Activated CD4-positive, alpha-beta T cell treated with anti-CD3 and anti-CD28 coated beads, Interleukin-2, amount 10 ng/mL, durations not matched to agents 24 days and 14 days (primary cell): Measurements from ENCODE around the gene PPFIBP1. TPM values are rescaled to one million over a fixed set of nuclear protein-coding genes. Genes with fewer than 3 reads are reported as not detected.

ENCODE experiments used
- DNase-seq: peaks from one replicate; pipeline ENCODE4 v3.0.0; 2022
- H3K27ac Mint-ChIP-seq: one replicate; pipeline ENCODE4 v1.8.0; 2022; ENCODE audit warnings: mild to moderate bottlenecking, mixed read lengths
- H3K27me3 Mint-ChIP-seq: one replicate; pipeline ENCODE4 v1.8.0; 2022; ENCODE audit warnings: mixed read lengths
- H3K36me3 Mint-ChIP-seq: one replicate; pipeline ENCODE4 v1.8.0; 2022; ENCODE audit warnings: low read depth, mild to moderate bottlenecking, mixed read lengths
- H3K4me1 Mint-ChIP-seq: one replicate; pipeline ENCODE4 v1.8.0; 2021; ENCODE audit warnings: mixed read lengths
- H3K4me3 Mint-ChIP-seq: one replicate; pipeline ENCODE4 v1.8.0; 2022; ENCODE audit warnings: mild to moderate bottlenecking, moderate library complexity, mixed read lengths
- H3K9me3 Mint-ChIP-seq: one replicate; pipeline ENCODE4 v1.8.0; 2021; ENCODE audit warnings: mixed read lengths
- intact Hi-C: fragments of 100-400 bp; cut with micrococcal nuclease; formaldehyde crosslinking; loops from one replicate; pipeline ENCODE4 v1.15.1; 2023
- total RNA-seq: library from RNA; stranded (reverse); gene quantifications from 2 replicates; pipeline ENCODE4 v1.2.3, GENCODE V29; 2022

Gene PPFIBP1
- total RNA-seq, 1 donor from 2014 or later: 29.0 TPM

DNA sequence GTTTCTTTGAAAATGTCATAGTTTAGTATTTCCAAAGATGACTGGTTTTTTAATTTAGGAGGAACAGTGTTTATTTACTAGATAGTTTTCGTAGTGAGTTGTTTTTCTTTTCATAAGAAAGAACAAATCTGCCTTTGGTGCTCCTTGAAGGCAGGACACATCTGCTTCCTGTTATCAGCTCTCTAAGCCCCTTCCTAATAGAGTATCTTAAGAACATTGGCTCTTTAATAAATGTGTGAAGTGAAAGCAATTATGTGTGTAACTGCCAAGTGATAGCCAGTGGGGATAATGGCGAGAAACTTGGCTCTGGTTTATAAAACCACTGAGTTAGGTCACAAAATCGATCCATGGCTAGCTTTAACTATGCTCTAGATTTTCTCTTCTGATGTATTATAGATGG is 23.5 kb upstream of the PPFIBP1 start:
- H3K9me3 Mint-ChIP-seq: peaks cover 10% of the 10 kb centered on the region

DNA sequence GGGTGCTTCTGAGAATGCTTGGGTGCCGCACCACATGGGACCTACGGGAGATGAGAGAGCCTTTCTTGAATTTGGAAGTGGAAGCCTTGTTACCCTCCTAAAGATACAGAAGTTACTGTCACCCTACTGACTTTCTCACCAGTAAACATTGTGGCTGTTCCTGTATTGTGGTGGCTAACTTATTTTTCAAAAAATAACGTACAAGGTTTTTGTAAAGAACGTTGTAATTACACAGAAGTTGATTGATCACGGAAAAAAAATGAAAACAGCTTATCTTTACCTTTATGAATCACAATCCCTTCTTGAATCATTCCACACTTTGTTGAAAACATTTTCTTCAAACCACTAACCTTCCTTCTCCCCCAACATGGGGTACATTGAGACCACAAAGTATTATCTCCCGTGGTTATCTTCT is 22.0 kb upstream of the PPFIBP1 start:
- Mint-ChIP-seq H3K27me3 (peaks cover 20% of the 10 kb centered on the region), H3K4me3 (peak overlapping the region; percentile 62), H3K4me1 (peaks cover 40% of the 10 kb centered on the region), H3K27ac (peak overlapping the region; percentile 87), H3K36me3 (peaks cover 18% of the 10 kb centered on the region), H3K9me3 (peaks cover 11% of the 10 kb centered on the region)
- peak; percentile 64 for DNase-seq
- intact Hi-C loops: loop anchor here (1.0 kb wide), 2 partner anchors 32 to 40 kb away; no protein-coding TSS in a partner anchor

More for the DNA sequence above, 23.5 kb upstream of the PPFIBP1 start:
- Mint-ChIP-seq H3K27me3 (peaks cover 20% of the 10 kb centered on the region), H3K4me1 (peaks cover 46% of the 10 kb centered on the region), H3K27ac (no peak overlapping the region), H3K36me3 (peaks cover 18% of the 10 kb centered on the region), H3K4me3 (no peak overlapping the region)
- peak; percentile 35 for DNase-seq
- intact Hi-C loops: no loop called here

DNA sequence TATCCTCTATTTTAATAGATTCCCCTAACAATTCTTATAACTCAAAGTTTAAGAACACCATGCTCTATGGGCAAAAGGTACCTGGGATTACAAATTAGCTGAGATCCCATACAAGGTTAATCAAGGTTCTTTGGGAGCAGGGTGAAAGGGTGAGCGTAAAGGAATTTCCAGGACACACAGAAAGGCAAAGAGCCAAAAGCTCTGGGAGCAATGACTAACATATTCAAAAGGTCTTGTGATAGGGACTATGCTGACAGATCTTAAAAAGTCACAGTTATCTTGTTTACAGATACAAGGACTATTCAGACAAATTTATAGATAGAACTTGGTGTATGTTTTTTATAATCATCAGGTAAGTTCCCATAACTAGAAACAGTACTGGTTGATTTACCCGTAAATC is 19.5 kb upstream of the PPFIBP1 start:
- Mint-ChIP-seq H3K9me3 (peaks cover 11% of the 10 kb centered on the region), H3K27me3 (peaks cover 30% of the 10 kb centered on the region), H3K4me1 (peaks cover 21% of the 10 kb centered on the region), H3K27ac (no peak overlapping the region), H3K4me3 (no peak overlapping the region), H3K36me3 (peaks cover 10% of the 10 kb centered on the region)
- DNase-seq: no peak
- intact Hi-C loops: no loop called here

DNA sequence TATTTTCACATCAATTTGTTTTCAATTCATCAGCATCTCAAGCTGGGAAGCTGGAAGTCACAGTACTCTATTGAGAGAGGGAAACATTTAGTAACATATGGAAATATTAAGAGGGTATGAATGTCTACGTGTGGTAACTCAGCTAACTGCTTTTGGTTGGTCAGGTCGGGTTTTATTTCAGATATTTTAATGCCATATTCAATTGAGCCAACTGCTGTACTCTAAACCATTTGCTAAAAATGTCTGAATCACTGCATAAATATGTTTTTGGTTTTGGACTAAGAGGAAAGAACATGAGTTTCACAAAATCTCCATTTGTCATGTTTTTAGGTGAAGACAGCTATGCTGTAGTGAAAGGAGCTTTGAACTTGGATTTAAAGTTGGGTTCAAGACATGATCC is 18.9 kb upstream of the PPFIBP1 start:
- H3K27me3 Mint-ChIP-seq: peaks cover 28% of the 10 kb centered on the region
- peaks cover 18% of the 10 kb centered on the region for H3K4me1 Mint-ChIP-seq
- no peak overlapping the region for H3K4me3 Mint-ChIP-seq
- peaks cover 11% of the 10 kb centered on the region for H3K9me3 Mint-ChIP-seq
- no peak overlapping the region for H3K27ac Mint-ChIP-seq
- H3K36me3 Mint-ChIP-seq: peaks cover 10% of the 10 kb centered on the region
- intact Hi-C loops: no loop called here
- no peak for DNase-seq

DNA sequence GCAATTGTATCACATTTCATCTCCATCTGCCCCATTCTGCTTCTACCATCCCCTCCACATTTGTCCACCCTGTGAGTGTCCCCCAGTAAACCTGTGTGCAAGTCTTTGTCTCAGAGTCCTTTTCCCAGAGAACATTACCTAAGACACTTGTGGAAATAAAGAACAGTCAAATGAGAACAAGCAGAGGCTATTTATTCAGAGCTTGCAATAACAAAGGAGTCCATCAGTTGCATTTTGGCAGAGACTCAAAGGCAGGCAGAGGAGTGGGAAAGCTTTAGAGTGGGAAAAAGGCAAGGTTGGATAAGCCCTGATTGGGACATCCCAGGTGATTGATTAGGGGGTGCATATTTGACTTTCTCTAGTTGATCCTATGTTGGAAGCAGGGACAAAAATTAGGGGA is 18.2 kb upstream of the PPFIBP1 start:
- Mint-ChIP-seq H3K36me3 (peaks cover 10% of the 10 kb centered on the region), H3K4me3 (no peak overlapping the region), H3K27me3 (peaks cover 31% of the 10 kb centered on the region), H3K4me1 (peaks cover 15% of the 10 kb centered on the region), H3K27ac (no peak overlapping the region), H3K9me3 (peaks cover 11% of the 10 kb centered on the region)
- DNase-seq: no peak
- intact Hi-C loops: no loop called here

DNA sequence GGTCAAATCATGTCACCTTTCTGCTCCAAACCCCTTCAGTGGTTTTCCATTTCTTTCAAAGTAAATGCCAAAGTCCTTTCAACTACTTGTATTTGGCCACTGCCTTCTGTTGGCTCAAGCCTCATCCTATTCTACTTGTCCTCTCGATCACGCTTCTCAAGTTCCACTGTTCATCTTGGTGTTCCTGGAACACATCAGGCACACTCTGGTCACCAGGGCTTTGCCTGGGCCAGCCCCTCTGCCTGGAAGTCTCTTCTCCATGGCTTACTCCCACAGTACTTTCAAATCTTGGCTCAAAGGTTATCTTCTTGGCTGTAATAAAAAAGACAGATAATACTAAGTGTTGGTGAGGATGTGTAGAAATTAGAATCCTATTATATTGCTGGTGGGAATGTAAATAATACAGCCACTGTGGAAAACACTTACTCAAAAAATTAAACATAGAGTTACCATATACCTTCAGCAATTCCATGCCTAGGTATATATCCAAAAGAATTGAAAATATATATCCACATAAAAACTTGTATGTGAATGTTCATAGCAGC is 17.3 kb upstream of the PPFIBP1 start:
- Mint-ChIP-seq H3K27ac (no peak overlapping the region), H3K9me3 (peaks cover 11% of the 10 kb centered on the region), H3K27me3 (peaks cover 36% of the 10 kb centered on the region), H3K4me1 (peaks cover 11% of the 10 kb centered on the region), H3K4me3 (no peak overlapping the region), H3K36me3 (peaks cover 10% of the 10 kb centered on the region)
- no peak for DNase-seq
- intact Hi-C loops: no loop called here

GRCh38 chr12:27508736-27509431 is 15.1 kb upstream of the PPFIBP1 start:
- DNase-seq: no peak
- Mint-ChIP-seq H3K4me1 (no peaks in the 10 kb centered on the region), H3K9me3 (peaks cover 7% of the 10 kb centered on the region), H3K36me3 (peaks cover 7% of the 10 kb centered on the region), H3K27me3 (peaks cover 39% of the 10 kb centered on the region), H3K27ac (no peak overlapping the region), H3K4me3 (no peak overlapping the region)
- intact Hi-C loops: no loop called here

DNA sequence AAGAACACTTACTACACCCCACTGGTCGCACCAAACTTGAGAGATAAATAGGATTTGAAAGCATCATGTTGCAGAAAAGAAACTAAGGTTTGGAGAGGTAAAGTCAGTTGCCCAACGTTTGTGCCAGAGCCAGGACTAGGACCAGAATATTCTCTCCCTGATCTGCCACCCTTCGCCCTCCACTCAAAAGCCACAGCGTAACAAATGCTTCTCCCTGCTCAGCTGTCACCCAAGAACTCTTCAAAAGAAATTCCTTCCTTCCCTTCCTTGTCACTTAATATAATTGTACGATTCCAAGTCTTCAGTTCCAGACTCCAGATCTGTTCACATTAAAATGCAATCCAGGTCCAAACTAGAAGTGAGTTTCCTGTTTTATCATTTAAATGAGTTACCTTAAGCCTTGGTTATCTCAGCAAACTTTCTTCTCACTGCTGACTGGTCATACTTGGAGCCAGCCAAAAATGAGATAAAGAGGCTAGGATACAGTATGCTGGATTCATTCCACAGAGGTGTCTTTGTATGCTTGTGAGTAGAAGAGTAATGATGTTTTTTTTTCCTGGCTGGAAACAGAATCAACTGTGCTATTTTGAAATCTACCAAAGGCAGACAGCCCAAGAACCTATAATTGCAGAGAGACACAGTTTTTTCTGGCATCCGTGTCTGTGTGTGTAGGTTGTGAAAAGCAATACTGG is 12.8 kb upstream of the PPFIBP1 start:
- H3K4me3 Mint-ChIP-seq: no peak overlapping the region
- DNase-seq: no peak
- H3K27ac Mint-ChIP-seq: no peak overlapping the region
- H3K36me3 Mint-ChIP-seq: peaks cover 5% of the 10 kb centered on the region
- peaks cover 40% of the 10 kb centered on the region for H3K27me3 Mint-ChIP-seq
- no peaks in the 10 kb centered on the region for H3K4me1 Mint-ChIP-seq
- intact Hi-C loops: no loop called here
- H3K9me3 Mint-ChIP-seq: peaks cover 7% of the 10 kb centered on the region

DNA sequence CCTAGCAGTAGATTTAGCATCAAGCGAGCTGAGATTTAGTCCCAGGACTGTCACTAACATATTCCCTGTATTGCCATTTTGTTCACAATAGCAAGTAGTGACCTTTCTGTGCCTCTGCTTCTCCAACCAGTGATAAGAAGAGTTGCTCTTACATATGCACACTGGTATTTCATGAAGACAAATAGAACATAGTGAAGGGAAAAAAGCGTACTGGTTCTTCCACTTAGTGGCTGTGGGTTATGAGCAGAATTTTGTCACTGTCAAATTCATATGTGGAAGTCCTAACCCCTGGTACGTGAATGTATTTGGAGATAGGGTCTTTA is 12.3 kb upstream of the PPFIBP1 start:
- intact Hi-C loops: no loop called here
- Mint-ChIP-seq H3K4me3 (no peak overlapping the region), H3K36me3 (peaks cover under 1% of the 10 kb centered on the region), H3K4me1 (no peaks in the 10 kb centered on the region), H3K27me3 (peaks cover 40% of the 10 kb centered on the region), H3K27ac (no peak overlapping the region), H3K9me3 (peaks cover 2% of the 10 kb centered on the region)
- DNase-seq: no peak

GRCh38 chr12:27513155-27513824 is 10.7 kb upstream of the PPFIBP1 start:
- Mint-ChIP-seq H3K27me3 (peaks cover 39% of the 10 kb centered on the region), H3K4me3 (no peak overlapping the region), H3K27ac (no peak overlapping the region), H3K9me3 (no peaks in the 10 kb centered on the region), H3K36me3 (no peaks in the 10 kb centered on the region), H3K4me1 (no peaks in the 10 kb centered on the region)
- intact Hi-C loops: no loop called here
- DNase-seq: no peak

DNA sequence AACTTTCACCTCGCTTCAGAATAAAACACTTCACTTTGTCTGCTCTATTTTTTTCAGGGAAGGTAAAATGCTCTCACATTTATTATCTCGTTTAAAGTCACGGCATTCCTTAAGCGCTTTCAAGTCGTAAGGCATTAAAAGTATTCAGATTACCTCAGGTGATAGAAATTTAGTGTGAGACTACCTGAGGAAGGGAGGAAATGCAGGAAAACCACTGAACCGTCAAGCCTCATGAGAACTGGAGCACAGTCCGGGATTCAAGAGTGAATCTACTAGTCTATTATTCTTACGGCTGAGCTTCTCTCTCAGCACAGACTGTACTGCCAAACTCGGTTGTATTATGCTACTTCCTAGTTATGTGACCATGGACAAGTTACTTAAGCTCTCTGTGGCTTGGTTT is 8.3 kb upstream of the PPFIBP1 start:
- H3K27me3 Mint-ChIP-seq: peaks cover 39% of the 10 kb centered on the region
- H3K9me3 Mint-ChIP-seq: no peaks in the 10 kb centered on the region
- no peaks in the 10 kb centered on the region for H3K36me3 Mint-ChIP-seq
- H3K4me1 Mint-ChIP-seq: no peaks in the 10 kb centered on the region
- no peak overlapping the region for H3K27ac Mint-ChIP-seq
- intact Hi-C loops: no loop called here
- H3K4me3 Mint-ChIP-seq: no peak overlapping the region
- no peak for DNase-seq

DNA sequence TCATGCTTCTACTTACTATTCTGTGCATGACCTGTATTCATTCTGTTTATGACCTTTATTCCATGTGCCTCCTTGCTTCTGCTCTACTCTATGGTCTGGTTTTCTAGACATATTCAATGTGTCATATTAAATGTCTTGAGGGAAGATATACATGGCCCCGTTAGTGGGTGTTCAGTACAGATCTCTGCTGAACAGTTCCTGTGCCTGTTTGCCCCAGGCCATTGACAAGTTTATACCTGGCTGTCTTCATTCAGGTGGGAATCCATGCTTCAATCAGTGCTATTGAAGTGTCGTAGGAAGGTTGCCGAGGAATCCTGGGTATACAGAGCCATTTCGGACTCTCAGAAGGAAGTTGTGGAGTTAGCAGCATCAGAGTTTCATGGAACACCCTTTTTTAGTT is 7.4 kb upstream of the PPFIBP1 start:
- Mint-ChIP-seq H3K4me3 (no peak overlapping the region), H3K27ac (no peak overlapping the region), H3K36me3 (no peaks in the 10 kb centered on the region), H3K27me3 (peaks cover 40% of the 10 kb centered on the region), H3K9me3 (no peaks in the 10 kb centered on the region), H3K4me1 (peaks cover 4% of the 10 kb centered on the region)
- intact Hi-C loops: no loop called here
- no peak for DNase-seq

- Mint-ChIP-seq H3K36me3 (no peaks in the 10 kb centered on the region), H3K4me3 (no peak overlapping the region), H3K27me3 (peaks cover 45% of the 10 kb centered on the region), H3K4me1 (peaks cover 6% of the 10 kb centered on the region), H3K9me3 (no peaks in the 10 kb centered on the region), H3K27ac (no peak overlapping the region)
- intact Hi-C loops: no loop called here
- no peak for DNase-seq
Observed at GRCh38 chr12:27517546-27517945, 6.5 kb upstream of the PPFIBP1 start.
